Suppressor macrophage treated with lipopolysaccharide for 4 hours (primary cell): Measurements from ENCODE around the gene STAG1.
A peak's percentile ranks its signal among the peaks of the same experiment; 100 is the strongest.
"Not testable (repeated sequence)": the region's sequence is repeated elsewhere in the genome, so short reads cannot be mapped to it uniquely, and the experiment has no call there.

Source experiments
- DNase-seq: peaks from one replicate; pipeline ENCODE4 v3.0.0-alpha.2; 2020

Gene STAG1

DNA sequence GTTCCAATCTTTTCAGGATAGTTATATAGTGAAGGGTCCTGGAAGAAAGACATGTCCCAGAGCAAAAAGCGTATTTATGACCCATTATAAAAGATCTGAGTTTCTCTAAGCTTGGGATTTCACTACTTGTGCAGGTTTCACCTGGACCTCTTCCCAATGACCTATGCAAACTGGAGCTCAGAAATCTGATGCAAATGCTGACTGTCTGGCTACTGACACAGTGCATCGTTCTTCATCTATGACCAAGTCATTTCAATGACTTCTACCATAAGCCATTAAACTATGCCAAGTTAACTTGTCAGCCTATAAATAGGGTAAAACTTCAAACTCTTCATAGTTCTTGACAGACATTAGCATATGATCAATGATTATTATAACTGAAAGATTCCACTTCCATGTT, 11.1 kb downstream of the STAG1 start:
- no peak for DNase-seq

DNA sequence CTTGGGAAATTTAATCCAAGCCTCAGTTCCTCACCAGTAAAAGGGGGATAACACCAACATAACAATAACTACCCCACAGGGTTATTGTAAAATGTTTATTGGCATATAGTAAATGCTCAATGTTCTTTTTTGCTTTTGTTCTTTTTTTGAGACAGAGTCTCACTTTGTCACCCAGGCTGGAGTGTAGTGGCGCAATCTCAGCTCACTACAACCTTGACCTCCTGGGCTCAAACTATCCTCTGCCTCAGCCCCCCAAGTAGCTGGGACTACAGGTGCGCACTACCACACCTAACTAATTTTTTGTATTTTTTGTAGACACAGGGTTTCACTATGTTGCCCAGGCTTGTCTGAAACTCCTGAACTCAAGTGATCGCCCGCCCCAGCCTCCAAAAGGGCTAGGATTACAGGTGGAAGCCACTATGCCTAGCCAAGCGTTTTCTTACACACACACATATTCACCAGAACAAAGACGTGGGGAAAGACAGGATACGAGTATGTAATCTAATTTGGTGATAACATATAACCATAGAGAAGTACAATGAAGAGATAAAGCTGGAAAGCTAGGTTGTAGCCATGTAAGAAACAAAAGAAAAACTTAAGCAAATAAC, 11.7 kb downstream of the STAG1 start:
- no peak for DNase-seq

DNA sequence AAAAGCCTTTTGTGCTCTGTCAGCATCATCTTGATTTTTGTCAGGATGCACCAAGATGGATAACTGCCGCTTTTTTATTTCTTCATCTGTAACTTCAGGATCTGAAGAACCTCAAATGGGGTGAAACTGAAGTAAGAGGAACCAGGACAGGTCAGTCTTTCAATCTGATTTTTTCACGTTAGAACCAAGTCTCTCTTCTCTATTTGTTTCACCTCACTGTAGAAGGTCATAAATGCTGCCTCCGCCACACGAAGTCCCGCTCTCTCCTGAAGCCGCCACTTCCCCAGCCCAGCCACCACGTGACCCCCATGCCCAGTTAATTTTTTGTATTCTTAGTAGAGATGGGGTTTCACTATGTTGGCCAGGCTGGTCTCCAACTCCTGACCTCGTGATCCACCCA, 15.2 kb downstream of the STAG1 start:
- DNase-seq: peak; percentile 7

DNA sequence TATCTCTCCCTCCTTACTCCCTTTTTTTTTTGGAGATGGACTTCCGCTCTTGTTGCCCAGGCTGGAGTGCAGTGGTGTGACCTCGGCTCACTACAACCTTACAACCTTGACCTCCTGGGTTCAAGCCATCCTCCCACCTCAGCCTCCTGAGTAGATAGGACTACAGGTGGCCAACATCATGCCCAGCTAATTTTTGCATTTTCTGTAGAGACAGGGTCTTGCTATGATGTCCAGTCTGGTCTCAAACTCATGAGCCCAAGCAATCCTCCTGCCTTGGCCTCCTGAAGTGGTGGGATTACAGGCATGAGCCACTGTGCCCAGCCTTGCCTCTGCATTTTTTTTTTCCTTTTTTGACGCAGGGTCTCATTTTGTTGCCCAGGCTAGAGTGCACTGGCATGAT, 17.1 kb downstream of the STAG1 start:
- DNase-seq: no peak

DNA sequence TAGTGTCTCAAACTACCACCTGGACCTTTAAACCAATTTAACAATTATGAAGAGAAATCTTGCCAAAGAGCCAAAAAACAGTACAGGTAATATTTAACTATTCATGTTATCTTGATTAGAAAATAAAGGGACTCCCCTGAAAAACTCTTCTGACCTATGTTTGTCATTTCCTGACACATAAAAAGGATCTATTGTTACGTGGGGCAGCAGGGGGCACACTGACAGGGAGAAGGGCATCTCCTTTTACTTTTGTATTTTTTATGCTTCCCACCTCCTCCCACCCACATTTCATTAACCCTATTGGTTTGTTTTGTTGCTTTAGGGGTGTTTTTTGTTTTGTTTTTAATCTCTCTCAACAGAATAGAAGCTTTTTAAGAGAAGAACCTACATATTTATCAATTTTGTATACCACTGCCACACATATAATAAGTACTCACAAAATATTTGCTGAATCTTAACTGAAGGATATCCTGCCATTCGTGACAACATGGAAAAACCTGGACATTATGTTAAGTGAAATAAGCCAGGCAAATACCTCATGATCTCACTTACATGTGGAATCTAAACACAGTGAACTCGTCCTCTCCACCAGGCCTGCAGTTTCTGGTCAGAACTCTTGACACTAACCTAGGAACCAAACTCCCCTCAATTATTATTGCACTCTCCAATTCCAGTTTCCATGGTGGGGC, 17.7 kb downstream of the STAG1 start:
- no peak for DNase-seq

DNA sequence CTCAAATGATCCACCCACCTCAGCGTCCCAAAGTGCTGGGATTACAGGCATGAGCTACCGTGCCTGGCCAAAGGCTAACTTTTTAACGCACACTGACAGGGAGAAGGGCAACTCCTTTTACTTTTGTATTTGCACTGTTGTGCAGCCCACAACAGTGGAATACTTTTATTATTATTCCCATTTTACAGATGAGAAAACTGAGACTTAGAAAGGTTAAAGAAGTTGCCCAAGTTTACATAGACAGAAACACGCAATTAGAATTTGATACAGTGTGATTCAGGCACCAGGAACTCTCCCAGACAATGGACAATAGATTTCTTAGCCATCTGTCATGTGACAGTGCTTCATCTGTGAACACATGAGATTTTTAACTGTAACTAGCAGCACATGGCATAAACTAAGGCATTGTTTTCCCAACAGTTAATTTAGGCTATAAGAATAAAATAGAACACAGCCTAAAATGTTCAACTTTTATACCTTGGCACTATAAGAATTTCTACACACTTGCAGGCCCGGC, 18.8 kb downstream of the STAG1 start:
- no peak for DNase-seq

DNA sequence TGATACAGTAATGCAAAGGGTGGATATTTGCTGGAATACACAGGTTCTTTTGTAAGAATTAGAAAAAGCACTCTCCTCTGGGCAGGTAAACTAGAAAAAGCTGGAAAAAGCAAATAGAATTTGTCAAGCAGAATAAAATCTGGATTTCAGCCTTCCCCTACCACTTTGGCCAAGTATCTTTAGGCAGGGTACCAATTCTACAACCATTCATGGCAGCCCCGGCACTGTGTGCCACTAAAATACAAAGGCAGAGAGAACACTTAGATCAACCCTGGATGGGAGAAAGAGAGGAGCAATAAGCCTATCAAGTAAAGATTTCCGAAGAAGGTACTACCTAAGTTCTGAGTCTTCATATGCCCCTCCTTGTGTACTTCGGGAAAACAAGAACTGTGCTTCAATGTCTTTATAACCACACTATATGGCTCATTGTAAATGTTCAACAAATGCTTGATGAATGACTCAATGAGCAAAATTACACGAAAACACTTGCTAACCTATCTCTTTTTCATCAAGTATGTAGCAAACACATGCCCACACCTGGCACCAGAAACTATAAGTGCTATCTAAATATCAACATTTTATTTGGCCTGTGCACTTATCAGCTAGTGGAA, 20.8 kb downstream of the STAG1 start:
- no peak for DNase-seq

DNA sequence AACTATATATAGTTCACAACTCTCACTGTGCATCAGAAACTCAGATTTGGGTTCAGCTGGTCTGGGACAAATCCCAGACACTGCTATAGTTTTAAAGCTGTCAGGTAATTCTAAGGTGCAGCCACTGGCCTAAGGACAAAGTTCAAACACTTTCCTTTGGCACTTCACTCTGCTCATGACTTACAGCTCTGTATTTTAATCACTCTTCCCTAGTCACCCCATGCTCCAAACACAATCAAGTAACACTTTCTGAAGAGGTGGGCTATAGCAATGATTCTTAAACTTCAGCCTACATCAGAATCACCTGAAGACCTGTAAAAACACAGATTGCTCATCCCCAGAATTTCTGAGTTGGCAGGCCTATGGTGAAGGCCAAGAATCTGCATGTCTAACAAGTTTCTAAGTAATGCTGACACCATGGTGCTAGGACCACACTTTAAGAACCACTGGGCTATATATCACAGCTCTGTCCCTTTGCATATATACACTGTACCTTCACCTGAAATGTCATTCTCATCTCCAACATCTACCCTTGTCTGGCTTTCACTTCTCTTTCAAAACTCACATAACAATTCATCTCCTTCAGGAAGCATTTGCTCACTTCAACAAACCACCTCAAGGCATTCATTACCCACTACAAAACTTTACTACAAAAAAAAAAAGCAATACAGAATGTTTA, 21.4 kb downstream of the STAG1 start:
- DNase-seq: no peak

DNA sequence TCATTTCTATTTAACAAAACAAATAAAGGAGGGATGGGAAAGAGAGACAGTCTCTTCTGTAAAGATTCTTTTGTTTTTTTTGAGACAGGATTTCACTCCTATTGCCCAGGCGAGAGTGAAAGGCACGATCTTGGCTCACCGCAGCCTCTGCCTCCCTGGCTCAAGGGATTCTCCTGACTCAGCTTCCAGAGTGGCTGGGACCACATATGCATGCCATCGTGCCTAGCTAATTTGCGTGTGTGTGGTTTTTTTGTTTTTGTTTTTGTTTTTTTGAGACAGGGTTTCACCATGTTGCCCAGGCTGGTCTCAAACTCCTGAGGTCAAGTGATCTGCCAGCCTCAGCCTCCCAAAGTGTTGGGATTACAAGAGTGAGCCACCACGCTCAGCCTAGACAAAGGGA, 23.3 kb downstream of the STAG1 start:
- DNase-seq: no peak

DNA sequence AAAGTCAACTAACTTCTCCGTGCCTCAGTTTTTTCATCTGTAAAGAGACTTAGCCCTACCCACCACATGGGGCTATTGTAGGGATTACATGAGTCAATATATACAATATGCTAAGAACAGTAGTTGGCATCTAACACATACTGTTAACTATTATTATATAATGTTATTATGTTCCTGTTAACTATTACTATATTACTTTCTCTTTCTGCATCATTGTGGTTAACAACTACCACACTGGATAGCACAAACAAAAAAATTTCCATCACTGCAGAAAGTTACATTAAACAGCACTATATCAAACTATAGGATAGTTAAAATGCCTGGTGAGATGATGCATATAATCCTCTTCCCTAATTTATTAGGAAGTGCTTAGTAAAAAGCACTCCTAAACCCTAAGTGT, 23.7 kb downstream of the STAG1 start:
- DNase-seq: peak; percentile 18

DNA sequence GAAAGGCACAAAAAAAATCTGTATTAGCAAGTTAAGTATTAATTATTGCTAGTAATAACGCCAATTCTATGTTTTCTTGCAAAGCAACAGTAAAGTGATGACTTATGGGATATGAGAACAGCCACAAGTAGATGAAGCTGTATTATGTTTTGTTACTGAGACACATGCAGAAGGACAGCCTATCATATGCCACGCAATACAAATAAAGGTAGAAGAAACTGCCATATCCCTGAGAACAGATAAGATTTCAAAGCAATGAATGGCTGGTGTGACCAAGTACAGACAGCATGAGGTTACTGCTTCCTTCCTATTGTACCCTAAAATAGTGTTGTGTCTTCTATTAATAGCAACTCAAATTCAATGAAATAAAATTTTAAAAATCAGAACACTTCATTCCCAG, 26.7 kb downstream of the STAG1 start:
- DNase-seq: no peak

DNA sequence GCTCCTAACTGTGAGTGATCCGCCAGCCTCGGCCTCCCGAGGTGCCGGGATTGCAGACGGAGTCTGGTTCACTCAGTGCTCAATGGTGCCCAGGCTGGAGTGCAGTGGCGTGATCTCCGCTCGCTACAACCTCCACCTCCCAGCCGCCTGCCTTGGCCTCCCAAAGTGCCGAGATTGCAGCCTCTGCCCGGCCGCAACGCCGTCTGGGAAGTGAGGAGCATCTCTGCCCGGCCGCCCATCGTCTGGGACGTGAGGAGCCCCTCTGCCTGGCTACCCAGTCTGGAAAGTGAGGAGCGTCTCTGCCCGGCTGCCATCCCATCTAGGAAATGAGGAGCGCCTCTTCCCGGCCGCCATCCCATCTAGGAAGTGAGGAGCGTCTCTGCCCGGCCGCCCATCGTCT, 29.3 kb downstream of the STAG1 start:
- not testable (repeated sequence) for DNase-seq

DNA sequence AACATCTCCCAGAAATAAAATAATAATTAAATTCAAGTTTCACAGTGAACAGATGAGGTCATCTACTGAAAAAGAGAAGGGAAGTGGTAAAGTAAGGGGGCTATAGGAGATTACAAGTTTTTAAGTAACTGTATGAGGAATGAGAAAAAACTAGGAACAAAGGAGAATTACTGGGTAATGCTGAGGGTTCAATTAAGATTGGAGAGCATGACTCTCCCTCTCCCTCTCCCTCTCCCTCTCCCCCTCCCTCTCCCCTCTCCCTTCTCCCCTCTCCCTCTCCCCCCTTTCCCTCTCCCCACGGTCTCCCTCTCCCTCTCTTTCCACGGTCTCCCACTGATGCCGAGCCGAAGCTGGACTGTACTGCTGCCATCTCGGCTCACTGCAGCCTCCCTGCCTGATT, 29.8 kb downstream of the STAG1 start:
- DNase-seq: not testable (repeated sequence)

DNA sequence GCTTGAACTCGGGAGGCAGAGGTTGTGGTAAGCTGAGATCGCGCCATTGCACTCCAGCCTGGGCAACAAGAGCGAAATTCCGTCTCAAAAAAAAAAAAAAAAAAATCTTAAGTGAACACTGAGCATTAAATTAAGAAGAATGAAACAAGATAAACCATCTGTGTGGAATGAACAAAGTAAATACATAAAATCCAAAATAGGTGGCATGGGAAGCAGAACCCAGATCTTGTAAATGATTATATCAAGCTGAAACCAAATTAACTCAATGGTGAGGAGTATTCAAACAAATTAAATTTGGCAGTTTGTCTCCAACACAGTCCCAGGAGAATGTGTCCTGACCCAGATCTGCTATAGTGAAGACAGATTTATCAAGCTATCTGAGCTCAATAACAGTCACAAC, 32.1 kb downstream of the STAG1 start:
- no peak for DNase-seq

DNA sequence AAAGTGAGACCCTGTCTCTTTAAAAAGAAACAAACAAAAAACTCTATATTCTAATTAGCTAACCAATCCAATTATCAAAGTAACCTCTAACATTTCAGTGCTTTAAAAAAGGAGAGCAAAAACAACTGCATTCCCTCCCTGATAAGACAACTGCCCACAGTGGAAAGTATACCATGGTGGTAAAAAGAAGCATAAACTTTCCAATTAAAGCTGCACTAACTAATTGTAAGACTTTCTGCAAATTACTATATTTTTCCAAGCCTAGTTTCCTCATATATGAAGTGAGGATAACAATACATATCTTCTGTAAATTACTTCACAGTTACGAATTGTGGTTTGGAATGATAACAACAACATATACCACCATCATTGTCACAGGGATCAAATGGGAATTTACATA, 35.5 kb downstream of the STAG1 start:
- DNase-seq: no peak

DNA sequence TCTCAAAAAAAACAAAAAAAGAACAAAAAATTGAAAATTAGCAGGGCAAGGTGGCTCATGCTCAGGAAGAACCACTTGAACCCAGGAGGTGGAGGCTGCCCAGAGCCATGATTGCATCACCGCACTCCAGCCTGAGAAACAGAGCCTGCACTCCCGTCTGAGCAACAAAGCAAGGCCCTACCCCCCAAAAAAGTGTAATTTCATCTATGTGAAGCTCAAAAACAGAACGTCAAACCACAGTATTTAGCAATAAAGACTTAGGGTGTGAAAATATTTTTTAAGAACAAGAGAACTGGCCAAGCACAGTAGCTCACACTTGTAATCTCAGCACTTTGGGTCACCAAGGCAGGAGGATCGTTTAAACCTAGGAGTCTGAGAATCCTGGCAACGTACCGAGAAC, 38.2 kb downstream of the STAG1 start:
- peak; percentile 17 for DNase-seq

DNA sequence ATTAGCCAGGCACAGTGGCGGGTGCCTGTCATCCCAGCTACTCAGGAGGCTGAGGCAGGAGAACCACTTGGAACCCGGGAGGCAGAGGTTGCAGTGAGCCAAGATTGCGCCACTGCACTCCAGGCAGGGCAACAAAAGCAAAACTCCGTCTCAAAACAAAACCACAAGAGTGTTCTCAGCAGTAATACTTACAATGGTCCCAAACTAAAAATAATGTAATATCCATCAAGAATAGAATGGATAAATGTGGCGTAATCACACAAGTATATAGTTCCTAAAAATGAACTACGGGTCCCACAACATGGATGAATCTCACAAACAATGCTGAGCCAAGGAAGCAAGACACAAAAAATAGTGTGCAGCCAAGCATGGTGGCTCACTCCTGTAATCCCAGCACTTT, 39.2 kb downstream of the STAG1 start:
- DNase-seq: peak; percentile 63

DNA sequence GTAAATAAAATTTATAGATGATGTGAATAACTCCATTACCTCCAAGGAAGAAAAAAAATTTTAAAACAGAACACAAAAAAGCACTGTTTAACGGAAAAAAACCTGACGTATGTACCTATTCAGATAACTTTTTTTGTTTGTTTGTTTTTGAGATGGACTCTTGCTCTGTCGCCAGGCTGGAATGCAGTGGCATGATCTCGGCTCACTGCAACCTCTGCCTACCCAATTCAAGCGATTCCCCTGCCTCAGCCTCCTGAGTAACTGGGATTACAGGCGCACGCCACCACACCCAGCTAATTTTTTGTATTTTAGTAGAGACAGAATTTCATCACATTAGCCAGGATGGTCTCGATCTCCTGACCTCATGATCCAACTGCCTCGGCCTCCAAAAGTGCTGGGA, 40.3 kb downstream of the STAG1 start:
- not testable (repeated sequence) for DNase-seq

DNA sequence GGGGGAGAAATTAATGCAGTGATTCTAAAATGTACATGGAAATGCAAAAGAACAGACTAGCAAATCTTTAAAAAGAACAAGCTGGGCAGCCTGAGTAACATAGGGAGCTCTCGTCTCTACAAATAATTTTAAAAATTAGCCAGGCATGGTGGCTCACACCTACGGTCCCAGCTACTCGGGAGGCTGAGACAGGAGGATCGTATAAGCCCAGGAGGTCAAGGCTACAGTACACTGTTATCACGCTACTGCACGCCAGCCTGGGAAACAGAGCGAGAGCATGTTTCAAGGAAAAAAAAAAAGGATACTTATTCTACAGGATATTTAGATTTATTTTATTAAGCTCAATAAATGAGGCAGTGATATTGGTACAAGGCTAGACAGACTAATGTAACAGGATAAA, 40.9 kb downstream of the STAG1 start:
- DNase-seq: no peak

DNA sequence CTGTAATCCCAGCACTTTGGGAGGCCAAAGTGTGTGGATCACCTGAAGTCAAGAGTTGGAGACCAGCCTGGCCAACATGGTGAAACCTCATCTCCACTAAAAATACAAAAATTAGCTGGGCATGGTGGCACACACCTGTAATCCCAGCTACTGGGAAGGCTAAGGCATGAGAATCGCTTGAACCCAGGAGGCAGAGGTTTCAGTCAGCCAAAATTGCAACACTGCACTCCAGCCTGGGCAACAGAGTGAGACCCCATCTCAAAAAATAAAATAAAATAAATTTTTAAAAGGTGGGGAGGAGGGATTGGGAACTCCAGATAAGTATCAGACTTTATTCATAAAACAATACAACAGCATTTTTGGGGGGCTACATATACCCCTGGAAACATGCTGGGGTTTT, 42.4 kb downstream of the STAG1 start:
- not testable (repeated sequence) for DNase-seq

DNA sequence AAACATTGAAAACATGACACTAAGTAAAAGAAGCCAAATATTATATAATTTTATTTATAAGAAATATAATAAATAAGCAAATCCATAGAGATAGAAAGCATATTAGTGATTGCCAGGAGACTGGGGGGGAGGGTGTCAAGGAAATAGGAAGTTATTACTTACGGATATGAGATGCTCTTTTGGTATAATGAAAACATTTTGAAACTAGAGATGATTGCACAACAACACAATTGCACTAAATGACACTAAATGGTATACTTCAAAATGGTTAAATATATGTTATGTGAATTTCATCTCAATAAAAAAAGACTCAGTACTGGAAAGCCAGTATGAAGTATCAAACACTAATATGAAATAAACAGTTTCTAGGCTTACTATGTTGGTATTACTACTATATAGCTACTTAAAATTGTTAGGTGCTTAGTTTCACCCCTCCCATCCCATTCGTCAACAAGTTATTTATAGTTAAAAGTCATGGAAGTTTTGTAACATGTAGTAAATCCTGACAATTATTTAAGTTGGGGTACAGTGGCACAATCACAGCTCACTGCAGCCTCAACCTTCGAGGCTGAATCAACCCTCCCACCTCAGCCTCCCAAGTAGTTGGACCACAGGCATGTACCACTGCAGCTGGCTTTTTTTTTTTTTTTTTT, 43.7 kb downstream of the STAG1 start:
- DNase-seq: peak; percentile 57

DNA sequence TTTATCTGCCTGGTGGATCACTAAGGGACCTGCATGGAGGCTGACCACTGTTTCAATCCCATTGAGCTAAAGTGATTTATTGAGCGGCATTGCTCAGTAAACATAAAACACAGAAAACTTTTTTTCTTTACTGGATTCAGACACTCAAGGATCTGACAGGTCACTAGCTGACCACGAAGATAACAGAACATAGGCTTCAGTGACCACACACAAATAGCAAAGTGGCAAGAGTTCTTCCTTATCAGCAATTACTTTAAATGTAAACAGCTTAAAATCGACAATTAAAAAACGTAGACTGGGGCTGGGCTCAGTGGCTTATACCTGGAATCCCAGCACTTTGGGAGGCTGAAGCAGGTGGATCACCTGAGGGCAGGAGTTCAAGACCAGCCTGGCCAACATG, 48.7 kb downstream of the STAG1 start:
- DNase-seq: no peak

DNA sequence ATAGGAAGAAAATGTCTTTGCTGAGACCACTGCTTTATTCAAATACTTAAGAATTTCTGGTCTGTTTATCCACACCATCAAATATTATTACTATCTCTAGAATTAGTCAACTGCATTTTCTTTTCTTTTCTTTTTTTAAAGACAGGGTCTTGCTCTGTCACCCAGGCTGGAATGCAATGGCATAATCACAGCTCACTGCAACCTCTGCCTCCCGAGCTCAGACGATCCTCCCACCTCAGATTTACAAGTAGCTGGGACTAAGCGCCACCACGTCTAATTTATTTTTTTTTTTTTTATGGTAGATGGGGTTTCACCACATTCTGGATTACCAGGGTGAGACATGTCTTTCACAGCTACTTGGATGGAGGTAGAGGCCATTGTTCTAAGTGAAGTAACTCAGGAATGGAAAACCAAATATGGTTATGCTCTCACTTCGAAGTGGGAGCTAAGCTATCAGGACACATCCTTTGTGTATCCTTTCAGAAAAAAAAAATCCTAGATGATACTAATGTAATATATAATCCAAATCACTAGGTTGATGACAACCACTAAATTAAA, 52.8 kb downstream of the STAG1 start:
- no peak for DNase-seq
